H9 (cell line): Measurements from ENCODE around the gene SEZ6. TPM values are rescaled to one million over a fixed set of nuclear protein-coding genes. Genes with fewer than 3 reads are reported as not detected.

Experiments used
- DNase-seq: peaks from one replicate; pipeline ENCODE4 v3.0.0-alpha.2; 2017
- H2AFZ ChIP-seq: one replicate; pipeline ENCODE4 v1.6.1; 2013; ENCODE audit warnings: mild to moderate bottlenecking, low read length, control low read depth, moderate library complexity
- H2AK5ac ChIP-seq: 2 replicates; pipeline ENCODE4 v1.6.1; 2013; ENCODE audit warnings: low read length, control low read depth, mixed read lengths; ENCODE audit not compliant: insufficient read length
- H2BK120ac ChIP-seq: one replicate; pipeline ENCODE4 v1.6.1; 2013; ENCODE audit warnings: low read depth, mild to moderate bottlenecking, low read length, control low read depth, inconsistent platforms; ENCODE audit not compliant: poor library complexity, severe bottlenecking
- H2BK12ac ChIP-seq: 2 replicates; pipeline ENCODE4 v1.6.1; 2013; ENCODE audit warnings: low read length, control low read depth, mixed read lengths, low read depth; ENCODE audit not compliant: insufficient read length
- H2BK15ac ChIP-seq: 2 replicates; pipeline ENCODE4 v1.6.1; 2013; ENCODE audit warnings: low read depth, low read length, control low read depth
- H2BK20ac ChIP-seq: one replicate; pipeline ENCODE4 v1.6.1; 2013; ENCODE audit warnings: low read depth, mild to moderate bottlenecking, low read length, control low read depth, inconsistent platforms; ENCODE audit not compliant: poor library complexity, severe bottlenecking
- H2BK5ac ChIP-seq: 2 replicates; pipeline ENCODE4 v1.6.1; 2013; ENCODE audit warnings: low read length, control low read depth, mixed read lengths; ENCODE audit not compliant: insufficient read length
- H3K14ac ChIP-seq: 2 replicates; pipeline ENCODE4 v1.6.1; 2013; ENCODE audit warnings: low read length, control low read depth; ENCODE audit not compliant: insufficient read depth
- H3K18ac ChIP-seq: 2 replicates; pipeline ENCODE4 v1.6.1; 2013; ENCODE audit warnings: low read depth, mild to moderate bottlenecking, mixed read lengths, low read length, control low read depth; ENCODE audit not compliant: insufficient read length
- H3K23ac ChIP-seq: 2 replicates; pipeline ENCODE4 v1.6.1; 2013; ENCODE audit warnings: low read length, control low read depth, mixed read lengths, low read depth; ENCODE audit not compliant: insufficient read length
- H3K23me2 ChIP-seq: 2 replicates; pipeline ENCODE4 v1.6.1; 2013; ENCODE audit warnings: low read depth, mild to moderate bottlenecking, mixed read lengths, low read length, control low read depth; ENCODE audit not compliant: insufficient read length, poor library complexity, severe bottlenecking
- H3K27ac ChIP-seq: 2 replicates; pipeline ENCODE4 v1.5.1; 2013; ENCODE audit warnings: low read length, control low read depth, mixed read lengths, low read depth; ENCODE audit not compliant: insufficient read length
- H3K27me3 ChIP-seq: 2 replicates; pipeline ENCODE4 v1.6.1; 2013; ENCODE audit warnings: low read length, control low read depth, inconsistent platforms; ENCODE audit not compliant: insufficient read depth
- H3K4ac ChIP-seq: 2 replicates; pipeline ENCODE4 v1.6.1; 2013; ENCODE audit warnings: low read depth, mild to moderate bottlenecking, control low read depth, inconsistent platforms, low read length, moderate library complexity
- H3K4me1 ChIP-seq: 2 replicates; pipeline ENCODE4 v1.6.1; 2013; ENCODE audit warnings: low read length, control low read depth, inconsistent platforms; ENCODE audit not compliant: insufficient read depth
- H3K4me2 ChIP-seq: 2 replicates; pipeline ENCODE4 v1.6.1; 2013; ENCODE audit warnings: low read length, control low read depth, mixed read lengths; ENCODE audit not compliant: insufficient read length, insufficient read depth
- H3K56ac ChIP-seq: 2 replicates; pipeline ENCODE4 v1.6.1; 2013; ENCODE audit warnings: low read depth, mild to moderate bottlenecking, mixed read lengths, low read length, control low read depth; ENCODE audit not compliant: insufficient read length
- H3K79me1 ChIP-seq: 2 replicates; pipeline ENCODE4 v1.6.1; 2013; ENCODE audit warnings: low read depth, mild to moderate bottlenecking, moderate library complexity, low read length, control low read depth, inconsistent platforms; ENCODE audit not compliant: insufficient read depth, poor library complexity, severe bottlenecking
- H3K79me2 ChIP-seq: 2 replicates; pipeline ENCODE4 v1.6.1; 2013; ENCODE audit warnings: low read length, control low read depth, inconsistent platforms; ENCODE audit not compliant: insufficient read depth
- H3K9ac ChIP-seq: 2 replicates; pipeline ENCODE4 v1.6.1; 2013; ENCODE audit warnings: low read length, control low read depth, mixed read lengths; ENCODE audit not compliant: insufficient read length; ENCODE audit errors: extremely low read depth
- H3K9me3 ChIP-seq: one replicate; pipeline ENCODE4 v1.6.1; 2013; ENCODE audit warnings: low read depth, low read length, inconsistent platforms; ENCODE audit not compliant: control insufficient read depth
- H3T11ph ChIP-seq: one replicate; pipeline ENCODE4 v1.6.1; 2013; ENCODE audit warnings: mild to moderate bottlenecking, low read length, control low read depth, inconsistent platforms
- H4K20me1 ChIP-seq: one replicate; pipeline ENCODE4 v1.6.1; 2013; ENCODE audit not compliant: control insufficient read depth, insufficient read length, insufficient read depth
- H4K5ac ChIP-seq: 2 replicates; pipeline ENCODE4 v1.6.1; 2013; ENCODE audit warnings: low read depth, mild to moderate bottlenecking, mixed read lengths, low read length, control low read depth; ENCODE audit not compliant: insufficient read length
- H4K8ac ChIP-seq: replicated peaks from 2 replicates; pipeline ENCODE4 v1.6.1; 2013; ENCODE audit warnings: low read length, control low read depth, mixed read lengths, low read depth; ENCODE audit not compliant: insufficient read length
- H4K91ac ChIP-seq: 2 replicates; pipeline ENCODE4 v1.6.1; 2013; ENCODE audit warnings: low read depth, mild to moderate bottlenecking, moderate library complexity, mixed read lengths, low read length, control low read depth; ENCODE audit not compliant: insufficient read length
- H3K27ac Mint-ChIP-seq, 3 experiments: 2 replicates in 2 of 3; 3 replicates in 1 of 3; pipeline ENCODE4 v1.8.0; 2020 to 2021; ENCODE audit warnings: mixed read lengths in 3 of 3, mild to moderate bottlenecking in 1 of 3, moderate library complexity in 1 of 3
- H3K27me3 Mint-ChIP-seq: 2 replicates; pipeline ENCODE4 v1.8.0; 2021; ENCODE audit warnings: low read depth, mild to moderate bottlenecking, moderate library complexity, mixed read lengths
- H3K36me3 Mint-ChIP-seq, 3 experiments: 2 replicates in 2 of 3; 3 replicates in 1 of 3; pipeline ENCODE4 v1.8.0; 2020 to 2021; ENCODE audit warnings: low read depth in 3 of 3, mixed read lengths in 3 of 3; ENCODE audit not compliant: insufficient read depth in 1 of 3
- H3K4me1 Mint-ChIP-seq, 2 experiments: 2 replicates each; pipeline ENCODE4 v1.8.0; 2020; ENCODE audit warnings: mixed read lengths in 2 of 2
- H3K4me3 Mint-ChIP-seq, 2 experiments: 2 replicates in 1 of 2; 3 replicates in 1 of 2; pipeline ENCODE4 v1.8.0; 2020 to 2021; ENCODE audit warnings: mild to moderate bottlenecking in 2 of 2, mixed read lengths in 2 of 2, moderate library complexity in 1 of 2
- H3K9me3 Mint-ChIP-seq, 2 experiments: 2 replicates in 1 of 2; 3 replicates in 1 of 2; pipeline ENCODE4 v1.8.0; 2020; ENCODE audit warnings: mild to moderate bottlenecking in 2 of 2, mixed read lengths in 2 of 2, moderate library complexity in 1 of 2
- CTCF ChIP-seq: fragments of 200-600 bp; sonication (generic); conservative IDR thresholded peaks from 3 replicates; pipeline ENCODE4 v1.8.0; 2021; ENCODE audit warnings: antibody characterized with exemption, mild to moderate bottlenecking
- WGBS: extraction: QIAGEN DNeasy Blood & Tissue Kit; methylation state at CpG from one replicate; pipeline ENCODE4 v1.1.7; 2013; ENCODE audit warnings: missing lambda C conversion rate, low lambda C conversion rate, mixed read lengths; ENCODE audit not compliant: insufficient read length; ENCODE audit errors: extremely low coverage; 5-methylcytosine and 5-hydroxymethylcytosine counted together
- total RNA-seq: library from RNA; stranded (reverse); gene quantifications from 2 replicates; pipeline ENCODE4 v1.2.1, GENCODE V29; 2021

Gene SEZ6
- total RNA-seq, 1 experiment from 2014 or later = 1.8 TPM

DNA sequence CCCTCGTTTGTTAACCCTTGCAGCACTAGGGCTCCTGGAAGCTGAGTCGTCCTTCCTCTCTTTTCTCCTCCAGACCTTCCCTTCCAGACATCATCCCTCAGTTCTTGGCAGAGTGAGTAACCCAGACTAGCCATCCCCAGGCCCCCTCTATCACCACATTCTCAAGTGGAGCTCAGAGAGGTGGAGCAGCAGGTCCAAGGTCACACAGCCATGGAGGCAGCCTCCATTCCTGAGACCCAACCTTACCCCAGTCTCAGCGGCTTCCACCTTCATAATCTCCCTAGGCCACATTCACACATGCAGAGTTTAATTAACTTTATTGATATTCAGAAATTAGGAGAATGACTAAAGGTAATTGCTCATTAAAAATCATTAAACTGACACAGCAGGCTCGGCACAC lies 3.0 kb downstream of the SEZ6 start:
- Histone ChIP-seq H2BK12ac (no peak overlapping the region), H3K23ac (no peak overlapping the region), H3K4me2 (no peak overlapping the region), H2AK5ac (no peak overlapping the region), H3K4ac (no peak overlapping the region), H3T11ph (no peak overlapping the region), H2BK15ac (no peak overlapping the region), H3K18ac (no peak overlapping the region), H3K56ac (no peak overlapping the region), H3K79me1 (no peaks in the 10 kb centered on the region), H3K14ac (no peak overlapping the region), H3K9me3 (no peaks in the 10 kb centered on the region), H3K23me2 (peaks cover 9% of the 10 kb centered on the region), H3K4me1 (peaks cover 13% of the 10 kb centered on the region; the same call in 1 of the 2 replicates), H2AFZ (no peak overlapping the region), H2BK20ac (no peak overlapping the region), H4K20me1 (no peaks in the 10 kb centered on the region), H3K9ac (no peak overlapping the region), H4K91ac (no peak overlapping the region), H4K8ac (no peak overlapping the region), H3K27me3 (peaks cover 10% of the 10 kb centered on the region; the same call in 1 of the 2 replicates), H3K27ac (no peak overlapping the region), H2BK5ac (no peak overlapping the region), H4K5ac (no peak overlapping the region), H3K79me2 (no peaks in the 10 kb centered on the region), H2BK120ac (no peak overlapping the region)
- peak overlapping the region in 1 of 2 experiments; percentile 60; a peak in 2 of 5 replicates for H3K4me3 Mint-ChIP-seq
- peaks cover 56% of the 10 kb centered on the region for H3K27me3 Mint-ChIP-seq
- WGBS = no CpG with 5 or more reads among the region's 4 CpGs
- peaks cover 56 to 64% of the 10 kb centered on the region in 2 experiments for H3K4me1 Mint-ChIP-seq
- no peak overlapping the region; a peak in 1 of 7 replicates for H3K27ac Mint-ChIP-seq
- no peaks in the 10 kb centered on the region for H3K9me3 Mint-ChIP-seq
- H3K36me3 Mint-ChIP-seq = no peaks in the 10 kb centered on the region; a peak in 1 of 7 replicates
- TF ChIP-seq CTCF = no peak
- no peak for DNase-seq
